ENCODE measurements around the gene VSTM4. TPM values are rescaled to one million over a fixed set of nuclear protein-coding genes. Genes with fewer than 3 reads are reported as not detected.

The VSTM4 gene
- total and polyA plus RNA-seq, 2 donors (not counting 1 experiment from before 2014, with no cell fraction given), result 8.1 to 27.9 TPM

DNA sequence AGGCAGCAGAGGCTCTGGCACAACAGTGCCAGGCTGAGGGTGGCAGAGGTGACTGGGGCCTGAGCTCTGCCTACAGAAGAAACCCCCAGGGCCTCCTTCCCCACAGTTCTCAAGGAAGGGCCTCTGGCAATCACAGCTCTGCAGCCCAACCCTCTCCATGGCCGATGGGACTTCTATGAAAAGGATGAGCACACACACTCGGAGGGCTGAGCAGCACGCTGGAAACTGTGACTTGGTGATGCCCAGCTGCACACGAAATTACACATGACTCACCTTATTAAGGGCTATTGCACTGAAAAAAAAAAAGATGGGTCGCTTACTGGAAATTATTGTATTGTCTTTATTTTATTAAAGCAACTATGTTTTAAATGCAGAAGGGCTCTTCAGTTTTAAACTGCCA is 132.7 kb downstream of the VSTM4 start:
- Histone ChIP-seq H3K79me2 (ENCODE audit: control insufficient read depth, insufficient read depth, low read length) (no peaks in the 10 kb centered on the region), H3K27ac (ENCODE audit: insufficient read depth, low read length) (no peak overlapping the region), H3K27me3 (ENCODE audit: control insufficient read depth, insufficient read depth, low read length) (peaks cover 3% of the 10 kb centered on the region), H3K36me3 (ENCODE audit: control insufficient read depth, insufficient read depth, low read length) (no peaks in the 10 kb centered on the region), H3K4me1 (ENCODE audit: control insufficient read depth, extremely low read depth, insufficient read depth, low read length) (no peaks in the 10 kb centered on the region), H3K4me3 (replicated peaks in 1 of 4; ENCODE audit: control extremely low read depth in 1 of 4, insufficient read depth in 1 of 4, low read depth in 3 of 4, low read length in 4 of 4) (no peak overlapping the region), H3K9ac (ENCODE audit: insufficient read depth, low read length) (no peak overlapping the region), H3K9me3 (ENCODE audit: control insufficient read depth, insufficient read depth, low read depth, low read length) (no peaks in the 10 kb centered on the region), H2AFZ (ENCODE audit: low read length) (no peak overlapping the region), H4K20me1 (ENCODE audit: control insufficient read depth, extremely low read depth, insufficient read depth, low read length) (no peaks in the 10 kb centered on the region), H3K4me2 (ENCODE audit: extremely low read depth, insufficient read depth, low read length) (no peak overlapping the region)
- no peak for DNase-seq (ENCODE audit: low read depth in 2 of 2)
- TF ChIP-seq, protein P1, sequence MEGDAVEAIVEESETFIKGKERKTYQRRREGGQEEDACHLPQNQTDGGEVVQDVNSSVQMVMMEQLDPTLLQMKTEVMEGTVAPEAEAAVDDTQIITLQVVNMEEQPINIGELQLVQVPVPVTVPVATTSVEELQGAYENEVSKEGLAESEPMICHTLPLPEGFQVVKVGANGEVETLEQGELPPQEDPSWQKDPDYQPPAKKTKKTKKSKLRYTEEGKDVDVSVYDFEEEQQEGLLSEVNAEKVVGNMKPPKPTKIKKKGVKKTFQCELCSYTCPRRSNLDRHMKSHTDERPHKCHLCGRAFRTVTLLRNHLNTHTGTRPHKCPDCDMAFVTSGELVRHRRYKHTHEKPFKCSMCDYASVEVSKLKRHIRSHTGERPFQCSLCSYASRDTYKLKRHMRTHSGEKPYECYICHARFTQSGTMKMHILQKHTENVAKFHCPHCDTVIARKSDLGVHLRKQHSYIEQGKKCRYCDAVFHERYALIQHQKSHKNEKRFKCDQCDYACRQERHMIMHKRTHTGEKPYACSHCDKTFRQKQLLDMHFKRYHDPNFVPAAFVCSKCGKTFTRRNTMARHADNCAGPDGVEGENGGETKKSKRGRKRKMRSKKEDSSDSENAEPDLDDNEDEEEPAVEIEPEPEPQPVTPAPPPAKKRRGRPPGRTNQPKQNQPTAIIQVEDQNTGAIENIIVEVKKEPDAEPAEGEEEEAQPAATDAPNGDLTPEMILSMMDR (conservative IDR thresholded peaks at IDR 0.05 in 1 of 2, IDR thresholded peaks at IDR 0.05 in 1 of 2; ENCODE audit: low read depth in 1 of 2, low read length in 2 of 2), result no peak
- no peak for TF ChIP-seq EZH2 (IDR thresholded peaks at IDR 0.05; ENCODE audit: low read length, missing control alignments)

DNA sequence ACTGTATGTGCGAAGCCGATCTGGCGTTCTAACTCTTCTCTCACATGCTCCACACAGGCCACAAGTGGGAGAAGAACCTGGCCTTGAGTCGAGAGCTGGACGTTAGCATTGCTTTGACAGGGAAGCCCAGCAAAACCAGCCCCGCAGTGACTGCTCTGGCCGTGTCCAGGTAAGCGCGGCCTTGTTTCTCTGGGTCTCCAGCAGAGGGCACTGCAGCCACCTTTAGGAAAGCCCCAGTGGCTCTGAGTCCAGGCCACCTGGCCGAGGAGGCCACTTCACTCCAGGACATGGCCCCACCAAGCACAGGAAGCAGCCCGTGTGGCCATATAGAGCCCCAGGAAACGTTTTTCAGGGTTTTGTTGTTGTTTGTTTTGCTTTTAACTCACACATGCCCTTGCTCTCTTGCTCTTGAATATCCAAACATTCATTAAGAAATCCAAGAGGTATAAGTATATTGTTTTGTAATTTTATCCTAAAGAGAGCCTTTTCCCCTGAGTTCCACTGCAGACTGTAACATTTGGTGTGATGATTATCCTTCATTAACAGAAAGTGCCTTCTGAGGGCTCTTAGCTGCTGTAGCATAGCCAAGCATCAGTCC is 133.9 kb downstream of the VSTM4 start:
- no peaks in the 10 kb centered on the region for H3K4me1 ChIP-seq (ENCODE audit: control insufficient read depth, extremely low read depth, insufficient read depth, low read length)
- H3K4me3 ChIP-seq (replicated peaks in 1 of 4; ENCODE audit: control extremely low read depth in 1 of 4, insufficient read depth in 1 of 4, low read depth in 3 of 4, low read length in 4 of 4), result no peak overlapping the region
- peak; percentile 19 to 40 for DNase-seq (ENCODE audit: low read depth in 2 of 2)
- no peak overlapping the region for H3K9ac ChIP-seq (ENCODE audit: insufficient read depth, low read length)
- TF ChIP-seq EZH2 (IDR thresholded peaks at IDR 0.05; ENCODE audit: low read length, missing control alignments), result no peak
- TF ChIP-seq, protein P1 (conservative IDR thresholded peaks at IDR 0.05 in 1 of 2, IDR thresholded peaks at IDR 0.05 in 1 of 2; ENCODE audit: low read depth in 1 of 2, low read length in 2 of 2), result peak; percentile 75 to 81
- no peaks in the 10 kb centered on the region for H3K36me3 ChIP-seq (ENCODE audit: control insufficient read depth, insufficient read depth, low read length)
- H3K9me3 ChIP-seq (ENCODE audit: control insufficient read depth, insufficient read depth, low read depth, low read length), result no peaks in the 10 kb centered on the region
- no peak overlapping the region for H3K27ac ChIP-seq (ENCODE audit: insufficient read depth, low read length)
- H2AFZ ChIP-seq (ENCODE audit: low read length), result no peak overlapping the region
- peaks cover 3% of the 10 kb centered on the region for H3K27me3 ChIP-seq (ENCODE audit: control insufficient read depth, insufficient read depth, low read length)
- no peak overlapping the region for H3K4me2 ChIP-seq (ENCODE audit: extremely low read depth, insufficient read depth, low read length)
- no peaks in the 10 kb centered on the region for H4K20me1 ChIP-seq (ENCODE audit: control insufficient read depth, extremely low read depth, insufficient read depth, low read length)
- no peaks in the 10 kb centered on the region for H3K79me2 ChIP-seq (ENCODE audit: control insufficient read depth, insufficient read depth, low read length)

- Histone ChIP-seq H3K4me3 (replicated peaks in 1 of 4; ENCODE audit: control extremely low read depth in 1 of 4, insufficient read depth in 1 of 4, low read depth in 3 of 4, low read length in 4 of 4) (no peak overlapping the region), H3K27me3 (ENCODE audit: control insufficient read depth, insufficient read depth, low read length) (peaks cover 3% of the 10 kb centered on the region), H3K9ac (ENCODE audit: insufficient read depth, low read length) (no peak overlapping the region), H3K36me3 (ENCODE audit: control insufficient read depth, insufficient read depth, low read length) (no peaks in the 10 kb centered on the region), H3K79me2 (ENCODE audit: control insufficient read depth, insufficient read depth, low read length) (no peaks in the 10 kb centered on the region), H2AFZ (ENCODE audit: low read length) (no peak overlapping the region), H3K9me3 (ENCODE audit: control insufficient read depth, insufficient read depth, low read depth, low read length) (no peaks in the 10 kb centered on the region), H3K27ac (ENCODE audit: insufficient read depth, low read length) (no peak overlapping the region), H3K4me1 (ENCODE audit: control insufficient read depth, extremely low read depth, insufficient read depth, low read length) (no peaks in the 10 kb centered on the region), H4K20me1 (ENCODE audit: control insufficient read depth, extremely low read depth, insufficient read depth, low read length) (no peaks in the 10 kb centered on the region), H3K4me2 (ENCODE audit: extremely low read depth, insufficient read depth, low read length) (no peak overlapping the region)
- TF ChIP-seq, protein P1 (conservative IDR thresholded peaks at IDR 0.05 in 1 of 2, IDR thresholded peaks at IDR 0.05 in 1 of 2; ENCODE audit: low read depth in 1 of 2, low read length in 2 of 2), result no peak
- TF ChIP-seq EZH2 (IDR thresholded peaks at IDR 0.05; ENCODE audit: low read length, missing control alignments), result no peak
- DNase-seq (ENCODE audit: low read depth in 2 of 2), result no peak
These were observed 137.0 kb downstream of the VSTM4 start for GRCh38 chr10:48978318-48978717.
